Activated naive CD4-positive, alpha-beta T cell treated with anti-CD3 and anti-CD28 coated beads, Interleukin-2, amount 50 U/mL, for 72 hours (primary cell): ENCODE data around the gene SERPINA4. TPM values are rescaled to one million over a fixed set of nuclear protein-coding genes. Genes with fewer than 3 reads are reported as not detected.
A peak's percentile ranks its signal among the peaks of the same experiment; 100 is the strongest.

Experiments
- ATAC-seq, 2 donors: fragments of 150-1000 bp; cut with Tn5 transposase; 2 replicates each; pipeline ENCODE4 v1.10.0; 2021; ENCODE audit warnings: mild to moderate bottlenecking in 2 of 2, moderate library complexity in 2 of 2
- DNase-seq, 2 donors: peaks; one replicate each; pipeline ENCODE4 v3.0.0; 2021 to 2022; ENCODE audit warnings: low spot score in 2 of 2
- H3K27ac Mint-ChIP-seq, 2 donors: one replicate each; pipeline ENCODE4 v1.8.0; 2022; ENCODE audit warnings: mild to moderate bottlenecking in 2 of 2, mixed read lengths in 2 of 2
- H3K36me3 Mint-ChIP-seq, 2 donors: one replicate each; pipeline ENCODE4 v1.8.0; 2022; ENCODE audit warnings: mixed read lengths in 2 of 2
- H3K9me3 Mint-ChIP-seq, 2 donors: one replicate each; pipeline ENCODE4 v1.8.0; 2022; ENCODE audit warnings: mixed read lengths in 2 of 2
- total RNA-seq, 2 donors: library from RNA; stranded (reverse); gene quantifications; one replicate each; pipeline ENCODE4 v1.2.3, GENCODE V29; 2022

The SERPINA4 gene
- total RNA-seq, 2 donors from 2014 or later, result not detected

- ATAC-seq, result no peak
- DNase-seq, result no peak
- no peak overlapping the region for H3K27ac Mint-ChIP-seq
- no peaks in the 10 kb centered on the region for H3K36me3 Mint-ChIP-seq
- H3K9me3 Mint-ChIP-seq, result peaks cover 0 to 5% of the 10 kb centered on the region in 2 donors
Observed at GRCh38 chr14:94540031-94540794, 21.0 kb upstream of the SERPINA4 start.

- Mint-ChIP-seq H3K27ac (no peak overlapping the region), H3K9me3 (peaks cover 0 to 10% of the 10 kb centered on the region in 2 donors), H3K36me3 (peaks cover 0 to 8% of the 10 kb centered on the region in 2 donors)
- no peak for ATAC-seq
- no peak for DNase-seq
Observed at GRCh38 chr14:94541234-94541975, 19.8 kb upstream of the SERPINA4 start.

DNA sequence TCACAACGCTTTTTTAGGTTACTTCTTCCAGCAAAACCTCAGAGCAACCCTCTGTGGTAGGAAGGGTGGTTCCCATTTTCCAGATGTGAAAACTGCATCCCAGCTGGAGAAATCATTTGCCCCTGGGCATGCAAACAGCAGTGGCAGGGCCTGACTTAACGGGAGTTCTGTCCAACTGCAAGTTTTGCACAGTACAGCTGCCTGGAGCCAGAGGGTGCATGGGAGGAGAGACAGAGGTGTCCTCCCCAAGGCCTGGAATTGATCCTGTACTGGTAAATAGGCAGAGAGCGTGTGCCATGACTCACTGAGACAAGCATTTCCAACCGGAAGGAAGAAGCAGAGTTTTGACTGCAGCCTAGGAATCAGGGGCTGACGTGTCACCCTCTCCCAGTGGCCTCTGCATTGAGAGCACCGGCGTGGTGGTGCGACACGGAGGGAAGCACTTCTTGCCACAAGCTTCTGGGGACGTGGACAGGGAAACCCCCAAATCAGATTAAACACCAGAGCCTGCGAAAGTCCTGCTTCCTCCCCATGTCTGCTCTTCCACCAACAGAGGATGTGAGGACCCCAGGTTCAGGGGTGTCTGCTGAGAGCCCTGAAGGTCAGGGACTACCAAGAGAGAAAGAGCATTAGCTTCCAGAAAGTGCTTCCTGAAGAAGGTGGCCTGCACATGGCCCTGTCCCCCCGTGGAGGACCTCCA lies 19.0 kb upstream of the SERPINA4 start:
- peaks cover 0 to 12% of the 10 kb centered on the region in 2 donors for H3K36me3 Mint-ChIP-seq
- ATAC-seq, result no peak
- H3K27ac Mint-ChIP-seq, result no peak overlapping the region
- H3K9me3 Mint-ChIP-seq, result peaks cover 0 to 8% of the 10 kb centered on the region in 2 donors
- no peak for DNase-seq

GRCh38 chr14:94542811-94543440 lies 18.3 kb upstream of the SERPINA4 start:
- DNase-seq (no peak), ATAC-seq (no peak)
- peaks cover 0 to 5% of the 10 kb centered on the region in 2 donors for H3K9me3 Mint-ChIP-seq
- no peak overlapping the region for H3K27ac Mint-ChIP-seq
- peaks cover 0 to 12% of the 10 kb centered on the region in 2 donors for H3K36me3 Mint-ChIP-seq

DNA sequence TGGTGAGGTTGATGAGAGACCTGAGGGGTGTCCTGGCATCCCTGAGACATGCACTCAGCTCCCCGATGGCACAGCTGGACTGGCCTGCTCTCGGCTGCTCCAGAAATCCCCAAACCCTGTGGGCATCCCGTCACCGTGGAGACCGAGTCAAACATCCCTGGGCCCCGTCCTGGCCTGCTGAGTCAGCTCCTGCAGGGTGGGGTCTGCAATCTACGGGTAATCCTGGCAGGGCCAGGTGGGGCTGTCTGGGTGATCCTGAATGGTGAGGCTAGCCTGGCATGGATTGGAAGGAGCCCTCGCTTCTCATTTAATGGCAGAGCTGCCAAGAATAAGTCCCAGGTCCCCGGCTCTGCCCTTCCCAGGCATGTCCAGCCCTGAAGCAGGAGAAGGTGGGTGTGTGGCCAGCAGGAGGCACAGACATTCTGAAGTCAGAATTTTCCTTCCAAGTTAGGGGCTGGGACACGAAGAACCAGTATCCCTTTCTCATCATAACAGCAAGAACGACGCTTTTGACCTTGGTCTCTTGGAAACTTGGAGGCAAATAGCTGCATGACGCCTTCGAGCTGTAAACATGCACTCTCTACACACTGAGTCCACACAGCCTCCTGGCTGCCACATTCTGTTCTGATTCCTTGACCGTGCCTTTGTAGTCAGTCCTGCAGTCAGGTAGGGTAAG lies 17.7 kb upstream of the SERPINA4 start:
- Mint-ChIP-seq H3K9me3 (peaks cover 0 to 5% of the 10 kb centered on the region in 2 donors), H3K27ac (no peak overlapping the region), H3K36me3 (peaks cover 0 to 12% of the 10 kb centered on the region in 2 donors)
- DNase-seq (no peak), ATAC-seq (no peak)

- H3K9me3 Mint-ChIP-seq, result peaks cover 0 to 5% of the 10 kb centered on the region in 2 donors
- H3K27ac Mint-ChIP-seq, result no peak overlapping the region
- H3K36me3 Mint-ChIP-seq, result peaks cover 0 to 12% of the 10 kb centered on the region in 2 donors
- ATAC-seq, result no peak
- DNase-seq, result no peak
Observed at GRCh38 chr14:94544726-94545125, 16.5 kb upstream of the SERPINA4 start.

GRCh38 chr14:94545131-94545841 lies 16.0 kb upstream of the SERPINA4 start:
- ATAC-seq, result no peak
- DNase-seq, result no peak
- H3K9me3 Mint-ChIP-seq, result peaks cover 0 to 5% of the 10 kb centered on the region in 2 donors
- peaks cover 0 to 12% of the 10 kb centered on the region in 2 donors for H3K36me3 Mint-ChIP-seq
- H3K27ac Mint-ChIP-seq, result no peak overlapping the region

DNA sequence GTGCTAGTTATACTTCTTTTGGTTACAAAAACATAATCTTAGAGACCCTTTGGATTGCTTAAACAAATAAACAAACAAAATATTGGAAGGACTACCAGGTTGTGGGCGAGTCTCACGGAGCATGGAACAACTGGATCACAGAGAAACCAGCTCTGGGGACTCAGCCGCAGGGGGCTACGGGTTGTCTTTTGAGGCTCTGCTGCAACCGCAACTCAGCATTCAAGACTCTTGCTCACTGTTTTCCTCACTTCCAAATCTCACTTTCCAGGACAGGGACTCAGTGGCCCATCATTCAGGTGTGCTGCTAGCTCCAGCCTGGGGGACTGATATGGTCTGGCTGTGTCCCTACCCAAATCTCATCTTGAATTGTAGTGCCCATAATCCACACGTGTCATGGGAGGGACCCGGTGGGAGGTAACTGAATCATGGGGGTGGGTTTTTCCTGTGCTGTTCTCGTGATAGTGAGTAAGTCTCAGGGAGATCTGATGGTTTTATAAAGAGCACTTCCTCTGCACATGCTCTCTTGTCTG lies 14.0 kb upstream of the SERPINA4 start:
- H3K9me3 Mint-ChIP-seq, result peaks cover 0 to 5% of the 10 kb centered on the region in 2 donors
- no peak overlapping the region for H3K27ac Mint-ChIP-seq
- peaks cover 0 to 12% of the 10 kb centered on the region in 2 donors for H3K36me3 Mint-ChIP-seq
- DNase-seq, result no peak
- no peak for ATAC-seq

DNA sequence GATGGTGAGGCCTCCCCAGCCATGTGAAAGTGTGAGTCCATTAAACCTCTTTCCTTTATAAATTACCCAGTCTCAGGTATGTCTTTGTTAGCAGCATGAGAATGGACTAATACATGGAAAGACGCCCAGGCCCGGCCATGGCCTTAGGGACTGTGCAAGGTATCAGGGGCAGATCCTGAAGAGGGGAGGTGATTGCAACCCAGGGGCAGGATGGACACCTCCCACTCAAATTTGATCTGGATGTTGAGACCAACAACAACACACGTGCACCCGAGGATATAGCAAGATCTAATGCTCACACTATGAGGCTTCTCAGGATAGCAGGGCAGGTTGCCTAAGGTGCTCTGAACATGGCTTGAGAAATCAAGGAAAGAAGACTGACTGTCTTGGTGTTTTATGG lies 13.5 kb upstream of the SERPINA4 start:
- no peak for ATAC-seq
- Mint-ChIP-seq H3K9me3 (peaks cover 0 to 5% of the 10 kb centered on the region in 2 donors), H3K36me3 (peaks cover 0 to 12% of the 10 kb centered on the region in 2 donors), H3K27ac (no peak overlapping the region)
- no peak for DNase-seq

DNA sequence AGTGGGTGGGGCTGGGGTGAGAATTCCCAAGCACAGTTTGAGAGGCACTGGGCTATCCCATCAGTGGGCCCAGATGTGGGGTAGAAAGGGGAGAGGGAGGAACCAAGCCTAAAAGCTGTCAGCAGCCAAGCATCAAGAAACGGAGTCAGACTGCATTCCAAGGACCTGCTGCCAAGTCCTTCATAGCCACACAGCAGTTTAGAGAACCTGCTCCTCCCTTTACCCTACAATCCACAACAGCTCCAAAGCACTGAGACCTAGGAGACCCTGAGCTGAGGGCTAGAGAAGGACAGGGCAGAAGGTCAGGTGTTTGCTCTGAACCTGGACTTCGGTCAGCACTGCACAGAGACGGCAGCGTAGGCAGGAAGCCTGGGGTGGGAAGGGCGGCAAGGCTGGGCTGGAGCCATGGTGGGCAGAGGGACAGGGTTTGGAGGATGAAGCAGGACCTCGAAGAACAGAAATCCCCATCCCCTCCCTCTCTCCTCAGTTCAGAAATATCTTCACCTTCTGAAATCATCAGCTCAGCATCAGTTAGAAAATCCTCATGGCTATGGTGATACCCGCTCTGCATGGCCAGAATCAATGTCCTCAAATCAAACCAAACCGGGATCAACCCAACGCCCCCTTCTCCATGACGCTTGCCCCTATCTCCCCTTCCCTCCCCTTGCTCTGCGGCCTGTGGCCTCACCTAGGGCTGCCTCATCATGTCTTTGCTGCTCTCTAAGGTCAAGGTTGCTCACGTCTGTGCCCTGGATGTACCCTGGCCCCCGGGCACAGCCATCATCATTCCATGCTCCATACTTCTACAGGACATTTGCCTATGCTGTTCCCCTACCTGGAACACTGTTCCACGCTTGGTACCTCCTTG lies 12.9 kb upstream of the SERPINA4 start:
- Mint-ChIP-seq H3K36me3 (peaks cover 0 to 12% of the 10 kb centered on the region in 2 donors), H3K9me3 (peaks cover 0 to 5% of the 10 kb centered on the region in 2 donors), H3K27ac (no peak overlapping the region)
- ATAC-seq (no peak), DNase-seq (no peak)

- DNase-seq, result peak in 1 of 2 donors; percentile 74
Observed at GRCh38 chr14:94548999-94549985, 11.9 kb upstream of the SERPINA4 start.

GRCh38 chr14:94550041-94550440 lies 11.2 kb upstream of the SERPINA4 start:
- Mint-ChIP-seq H3K36me3 (peaks cover 1 to 12% of the 10 kb centered on the region in 2 donors), H3K9me3 (peaks cover 9 to 10% of the 10 kb centered on the region in 2 donors), H3K27ac (no peak overlapping the region)
- ATAC-seq (no peak), DNase-seq (no peak)

More at GRCh38 chr14:94548999-94549985, 11.9 kb upstream of the SERPINA4 start:
- H3K36me3 Mint-ChIP-seq, result peaks cover 0 to 12% of the 10 kb centered on the region in 2 donors
- peak in 1 of 2 donors; percentile 76 for ATAC-seq
- peaks cover 1 to 9% of the 10 kb centered on the region in 2 donors for H3K9me3 Mint-ChIP-seq
- H3K27ac Mint-ChIP-seq, result no peak overlapping the region

DNA sequence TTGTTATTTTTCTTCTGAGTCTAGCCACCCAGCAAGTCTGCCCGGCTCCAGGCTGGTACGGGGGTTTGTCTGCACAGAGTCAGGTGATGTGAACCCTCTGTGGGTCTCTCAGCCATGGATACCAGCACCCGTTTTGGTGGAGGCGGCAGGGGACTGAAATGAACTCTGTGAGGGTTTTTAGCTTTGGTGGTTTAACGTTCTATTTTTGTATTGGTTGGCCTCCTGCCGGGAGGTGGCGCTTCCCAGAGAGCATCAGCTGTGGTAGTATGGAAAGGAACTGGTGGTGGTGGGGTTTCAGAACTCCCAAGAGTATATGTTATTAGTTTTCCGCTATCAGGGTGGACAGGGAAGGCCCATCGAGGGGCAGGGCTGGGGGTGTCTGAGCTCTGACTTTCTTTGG lies 5.3 kb upstream of the SERPINA4 start:
- DNase-seq, result no peak
- peaks cover 14 to 18% of the 10 kb centered on the region in 2 donors for H3K9me3 Mint-ChIP-seq
- ATAC-seq, result no peak
- peaks cover 0 to 10% of the 10 kb centered on the region in 2 donors for H3K36me3 Mint-ChIP-seq
- H3K27ac Mint-ChIP-seq, result no peak overlapping the region
